Activated CD4-positive, alpha-beta T cell treated with anti-CD3 and anti-CD28 coated beads, Interleukin-2, amount 10 ng/mL, durations not matched to agents 24 days and 14 days (primary cell): ENCODE results near the gene HERPUD2. TPM values are rescaled to one million over a fixed set of nuclear protein-coding genes. Genes with fewer than 3 reads are reported as not detected.
"Not testable (repeated sequence)": the region's sequence is repeated elsewhere in the genome, so short reads cannot be mapped to it uniquely, and the experiment has no call there.

Source experiments
- DNase-seq: peaks from one replicate; pipeline ENCODE4 v3.0.0; 2022
- H3K27ac Mint-ChIP-seq: one replicate; pipeline ENCODE4 v1.8.0; 2022; ENCODE audit warnings: mild to moderate bottlenecking, mixed read lengths
- H3K27me3 Mint-ChIP-seq: one replicate; pipeline ENCODE4 v1.8.0; 2022; ENCODE audit warnings: mixed read lengths
- H3K36me3 Mint-ChIP-seq: one replicate; pipeline ENCODE4 v1.8.0; 2022; ENCODE audit warnings: low read depth, mild to moderate bottlenecking, mixed read lengths
- H3K4me1 Mint-ChIP-seq: one replicate; pipeline ENCODE4 v1.8.0; 2021; ENCODE audit warnings: mixed read lengths
- H3K4me3 Mint-ChIP-seq: one replicate; pipeline ENCODE4 v1.8.0; 2022; ENCODE audit warnings: mild to moderate bottlenecking, moderate library complexity, mixed read lengths
- H3K9me3 Mint-ChIP-seq: one replicate; pipeline ENCODE4 v1.8.0; 2021; ENCODE audit warnings: mixed read lengths
- intact Hi-C: fragments of 100-400 bp; cut with micrococcal nuclease; formaldehyde crosslinking; loops from one replicate; pipeline ENCODE4 v1.15.1; 2023
- total RNA-seq: library from RNA; stranded (reverse); gene quantifications from 2 replicates; pipeline ENCODE4 v1.2.3, GENCODE V29; 2022

Gene HERPUD2
- total RNA-seq, 1 donor from 2014 or later, result 20.3 TPM

GRCh38 chr7:35704261-35704660 lies 9.3 kb upstream of the HERPUD2 start:
- H3K4me1 Mint-ChIP-seq, result peaks cover 24% of the 10 kb centered on the region
- H3K9me3 Mint-ChIP-seq, result no peaks in the 10 kb centered on the region
- intact Hi-C loops, result no loop called here
- H3K36me3 Mint-ChIP-seq, result no peaks in the 10 kb centered on the region
- DNase-seq, result no peak
- no peak overlapping the region for H3K27ac Mint-ChIP-seq
- H3K4me3 Mint-ChIP-seq, result no peak overlapping the region
- H3K27me3 Mint-ChIP-seq, result peaks cover 2% of the 10 kb centered on the region

GRCh38 chr7:35702541-35702940 lies 7.6 kb upstream of the HERPUD2 start:
- intact Hi-C loops, result no loop called here
- Mint-ChIP-seq H3K27me3 (peaks cover 2% of the 10 kb centered on the region), H3K4me3 (no peak overlapping the region), H3K4me1 (peaks cover 22% of the 10 kb centered on the region), H3K27ac (no peak overlapping the region), H3K9me3 (no peaks in the 10 kb centered on the region), H3K36me3 (no peaks in the 10 kb centered on the region)
- no peak for DNase-seq

DNA sequence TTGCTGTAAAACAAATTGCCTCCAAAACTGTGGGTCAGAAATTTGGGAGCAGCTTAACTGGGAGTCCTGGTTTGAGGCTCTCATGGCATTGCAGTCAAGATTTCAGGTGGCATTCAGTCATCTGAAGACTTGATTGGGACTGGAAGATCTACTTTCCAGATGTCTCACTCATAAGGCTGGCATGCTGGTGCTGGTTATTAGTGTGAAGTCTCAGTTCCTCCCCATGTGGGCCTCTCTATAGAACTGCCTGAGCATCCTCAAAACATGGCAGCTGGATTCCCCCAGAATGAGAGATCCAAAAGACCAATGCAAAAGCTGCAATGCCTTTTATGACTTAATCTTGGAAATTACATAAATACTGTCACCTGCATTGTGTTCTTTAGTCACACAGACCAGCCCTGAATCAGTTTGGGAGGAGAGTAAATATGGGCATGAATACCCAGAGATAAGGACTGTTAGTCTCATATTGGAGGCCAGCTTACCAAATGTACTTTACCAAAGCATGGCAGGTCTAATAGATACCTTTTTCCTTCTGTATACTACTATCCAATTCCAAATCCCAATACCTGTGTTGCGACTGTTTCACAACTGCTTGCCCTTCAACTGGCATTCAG lies 6.5 kb upstream of the HERPUD2 start:
- Mint-ChIP-seq H3K9me3 (no peaks in the 10 kb centered on the region), H3K27ac (no peak overlapping the region), H3K27me3 (peaks cover 2% of the 10 kb centered on the region), H3K36me3 (peaks cover 7% of the 10 kb centered on the region), H3K4me1 (peaks cover 24% of the 10 kb centered on the region), H3K4me3 (no peak overlapping the region)
- intact Hi-C loops, result no loop called here
- DNase-seq, result no peak

DNA sequence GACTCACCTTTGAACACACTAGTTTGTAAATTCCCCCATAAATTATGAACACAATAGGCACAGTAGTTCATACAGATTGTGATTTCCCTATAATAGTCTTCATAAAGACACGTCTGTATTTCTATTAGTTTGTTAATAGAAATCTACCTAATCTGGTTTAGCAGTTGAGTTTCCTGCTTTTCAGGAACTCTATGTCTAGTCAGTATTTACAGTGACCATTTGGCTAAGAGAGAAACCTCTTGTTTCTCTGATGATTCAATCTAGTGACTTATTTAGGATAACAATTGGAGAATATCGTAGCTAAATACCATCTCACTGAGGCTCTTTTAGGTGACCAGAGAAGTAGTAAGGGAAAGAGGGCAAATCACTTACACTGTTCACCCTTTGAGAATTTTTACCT lies 5.9 kb upstream of the HERPUD2 start:
- peaks cover 26% of the 10 kb centered on the region for H3K4me1 Mint-ChIP-seq
- intact Hi-C loops, result no loop called here
- peaks cover 2% of the 10 kb centered on the region for H3K27me3 Mint-ChIP-seq
- H3K36me3 Mint-ChIP-seq, result peaks cover 7% of the 10 kb centered on the region
- DNase-seq, result no peak
- H3K4me3 Mint-ChIP-seq, result no peak overlapping the region
- H3K27ac Mint-ChIP-seq, result no peak overlapping the region
- no peaks in the 10 kb centered on the region for H3K9me3 Mint-ChIP-seq

- Mint-ChIP-seq H3K4me3 (no peak overlapping the region), H3K4me1 (peaks cover 24% of the 10 kb centered on the region), H3K36me3 (peaks cover 7% of the 10 kb centered on the region), H3K9me3 (no peaks in the 10 kb centered on the region), H3K27ac (peak overlapping the region; percentile 29), H3K27me3 (peaks cover 2% of the 10 kb centered on the region)
- intact Hi-C loops, result no loop called here
- DNase-seq, result no peak
These were observed 5.4 kb upstream of the HERPUD2 start for GRCh38 chr7:35700333-35700732.

DNA sequence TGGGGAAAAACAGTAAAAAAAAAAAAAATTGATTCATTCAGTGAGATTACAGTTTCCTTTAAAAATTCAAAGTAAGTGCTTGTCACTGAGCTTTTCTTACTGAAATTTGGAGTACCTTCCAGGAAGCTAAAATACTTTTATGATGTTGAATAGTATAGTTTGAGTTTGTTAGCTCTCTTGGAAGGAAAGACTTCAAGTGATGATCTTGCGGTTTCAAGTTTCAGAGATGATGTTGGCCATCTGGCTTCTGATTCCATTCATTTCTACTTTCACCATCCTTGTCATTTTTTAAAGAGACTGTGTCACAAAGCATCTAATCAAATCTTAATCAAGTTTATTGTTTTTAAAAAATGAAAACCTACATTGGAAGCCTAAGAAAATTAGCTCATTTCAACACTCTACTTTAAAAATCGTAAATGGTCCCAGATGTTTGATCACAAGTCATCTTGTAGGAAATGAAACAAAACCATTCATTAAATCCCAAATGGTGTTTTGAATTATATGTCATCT lies 4.9 kb upstream of the HERPUD2 start:
- H3K27me3 Mint-ChIP-seq, result peaks cover 2% of the 10 kb centered on the region
- peak overlapping the region; percentile 29 for H3K27ac Mint-ChIP-seq
- intact Hi-C loops, result no loop called here
- peaks cover 8% of the 10 kb centered on the region for H3K36me3 Mint-ChIP-seq
- no peaks in the 10 kb centered on the region for H3K9me3 Mint-ChIP-seq
- no peak for DNase-seq
- H3K4me1 Mint-ChIP-seq, result peaks cover 24% of the 10 kb centered on the region
- no peak overlapping the region for H3K4me3 Mint-ChIP-seq

DNA sequence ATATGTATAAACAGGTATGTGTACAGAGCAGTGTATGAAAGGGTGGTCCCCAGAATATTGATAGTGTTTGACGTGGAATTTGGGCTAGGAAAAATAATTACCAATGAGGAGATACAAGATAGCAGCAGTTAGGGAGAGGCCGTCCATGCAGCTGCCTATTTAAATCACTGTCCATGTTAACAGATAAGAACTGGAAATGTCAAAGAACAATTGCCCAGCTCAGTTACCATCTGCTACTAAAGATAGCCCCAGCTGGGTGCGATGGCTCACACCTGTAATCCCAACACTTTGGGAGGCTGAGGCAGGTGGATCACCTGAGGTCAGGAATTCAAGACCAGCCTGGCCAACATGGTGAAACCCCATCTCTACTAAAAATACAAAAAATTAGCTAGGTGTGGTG lies 3.4 kb upstream of the HERPUD2 start:
- H3K4me3 Mint-ChIP-seq, H3K27ac Mint-ChIP-seq, H3K9me3 Mint-ChIP-seq, intact Hi-C loops, DNase-seq, H3K27me3 Mint-ChIP-seq: not testable (repeated sequence)
- Mint-ChIP-seq H3K4me1 (peaks cover 31% of the 10 kb centered on the region), H3K36me3 (peaks cover 14% of the 10 kb centered on the region)

GRCh38 chr7:35697414-35698175 lies 2.7 kb upstream of the HERPUD2 start:
- intact Hi-C loops, result no loop called here
- peaks cover 14% of the 10 kb centered on the region for H3K36me3 Mint-ChIP-seq
- no peak overlapping the region for H3K4me3 Mint-ChIP-seq
- no peaks in the 10 kb centered on the region for H3K9me3 Mint-ChIP-seq
- H3K27ac Mint-ChIP-seq, result no peak overlapping the region
- H3K4me1 Mint-ChIP-seq, result peaks cover 37% of the 10 kb centered on the region
- H3K27me3 Mint-ChIP-seq, result no peaks in the 10 kb centered on the region
- DNase-seq, result no peak

DNA sequence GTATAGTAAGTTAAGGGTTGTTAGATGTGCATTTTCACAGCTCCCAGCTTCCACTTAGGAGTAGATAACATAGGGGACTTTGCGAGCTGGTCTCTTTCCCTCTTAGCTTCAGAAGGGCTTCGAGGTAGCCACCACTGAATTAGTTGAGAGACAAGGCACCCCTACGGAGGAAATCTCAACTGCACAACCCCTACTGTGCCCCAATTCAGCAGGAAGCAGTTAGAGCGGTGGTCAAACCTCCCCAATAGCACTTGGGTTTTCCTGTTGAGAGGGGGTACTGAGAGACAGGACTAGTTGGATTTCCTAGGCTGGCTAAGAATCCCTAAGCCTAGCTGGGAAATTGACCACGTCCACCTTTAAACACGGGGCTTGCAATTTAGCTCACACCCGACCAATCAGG lies 1.1 kb upstream of the HERPUD2 start:
- H3K27ac Mint-ChIP-seq, result peak overlapping the region; percentile 97
- peak; percentile 64 for DNase-seq

DNA sequence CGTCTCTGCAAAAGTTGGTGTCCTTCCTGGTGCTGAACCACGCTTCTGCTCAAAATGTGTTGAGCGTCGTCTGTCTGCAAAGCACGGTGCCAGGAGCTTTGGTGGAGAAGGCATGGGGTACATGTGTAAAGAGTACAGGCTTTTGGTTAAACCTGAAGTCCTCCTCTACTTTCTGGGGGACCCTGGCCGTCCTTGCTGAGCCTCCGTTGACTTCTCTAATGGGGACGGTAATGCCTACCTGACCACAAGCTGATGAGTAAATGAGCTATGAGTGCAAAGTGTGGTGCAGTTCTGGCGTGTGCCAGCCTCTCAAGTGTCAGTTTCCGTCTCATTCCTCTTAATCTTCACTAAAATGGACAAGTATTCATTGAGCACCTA lies 527 bp upstream of the HERPUD2 start:
- Mint-ChIP-seq H3K36me3 (peaks cover 16% of the 10 kb centered on the region), H3K4me1 (peaks cover 49% of the 10 kb centered on the region), H3K9me3 (no peaks in the 10 kb centered on the region), H3K27me3 (no peaks in the 10 kb centered on the region), H3K27ac (peak overlapping the region; percentile 97), H3K4me3 (peak overlapping the region; percentile 94)
- peak; percentile 73 for DNase-seq
- intact Hi-C loops, result loop anchor here (1.0 to 2.0 kb wide), 6 partner anchors 14 to 695 kb away; partner anchors contain the start of genes DPY19L1, EEPD1 and SEPTIN7

More for the DNA sequence above, 1.1 kb upstream of the HERPUD2 start:
- Mint-ChIP-seq H3K4me1 (peaks cover 49% of the 10 kb centered on the region), H3K36me3 (peaks cover 14% of the 10 kb centered on the region), H3K27me3 (no peaks in the 10 kb centered on the region), H3K4me3 (peak overlapping the region; percentile 94), H3K9me3 (no peaks in the 10 kb centered on the region)
- intact Hi-C loops, result loop anchor here (1.0 to 2.0 kb wide), 6 partner anchors 13 to 695 kb away; partner anchors contain the start of genes DPY19L1, EEPD1 and SEPTIN7

- DNase-seq, result no peak
- Mint-ChIP-seq H3K27me3 (no peaks in the 10 kb centered on the region), H3K27ac (peak overlapping the region; percentile 92), H3K36me3 (peaks cover 16% of the 10 kb centered on the region), H3K4me3 (peak overlapping the region; percentile 94), H3K9me3 (no peaks in the 10 kb centered on the region), H3K4me1 (peaks cover 53% of the 10 kb centered on the region)
- intact Hi-C loops, result loop anchor here (2.0 to 5.0 kb wide), 4 partner anchors 37 to 697 kb away; partner anchors contain the start of gene DPY19L1
These were observed 663 bp downstream of the HERPUD2 start for GRCh38 chr7:35694161-35694783.

GRCh38 chr7:35691827-35692307 lies 3.1 kb downstream of the HERPUD2 start:
- intact Hi-C loops, result loop anchor here (1.0 to 5.0 kb wide), 5 partner anchors 11 to 215 kb away; no protein-coding TSS in a partner anchor
- H3K4me3 Mint-ChIP-seq, result peak overlapping the region; percentile 94
- DNase-seq, result peak; percentile 83
- H3K9me3 Mint-ChIP-seq, result no peaks in the 10 kb centered on the region
- H3K36me3 Mint-ChIP-seq, result peaks cover 19% of the 10 kb centered on the region
- no peaks in the 10 kb centered on the region for H3K27me3 Mint-ChIP-seq
- H3K27ac Mint-ChIP-seq, result peak overlapping the region; percentile 89
- H3K4me1 Mint-ChIP-seq, result peaks cover 67% of the 10 kb centered on the region

GRCh38 chr7:35691366-35691765 lies 3.6 kb downstream of the HERPUD2 start:
- H3K27me3 Mint-ChIP-seq, result no peaks in the 10 kb centered on the region
- peak overlapping the region; percentile 94 for H3K4me3 Mint-ChIP-seq
- intact Hi-C loops, result loop anchor here (1.0 to 5.0 kb wide), 3 partner anchors 34 to 216 kb away; no protein-coding TSS in a partner anchor
- DNase-seq, result peak; percentile 66
- H3K27ac Mint-ChIP-seq, result peak overlapping the region; percentile 89
- H3K9me3 Mint-ChIP-seq, result no peaks in the 10 kb centered on the region
- peaks cover 18% of the 10 kb centered on the region for H3K36me3 Mint-ChIP-seq
- H3K4me1 Mint-ChIP-seq, result peaks cover 65% of the 10 kb centered on the region
